Lower leg skin (tissue), 3 donors: ENCODE measurements around the gene CRTAP.

ENCODE experiments used
- CTCF ChIP-seq, 3 donors: fragments of 450-650 bp; IDR thresholded peaks; one replicate each; pipeline ENCODE4 v1.5.1; 2016; ENCODE audit warnings: antibody characterized with exemption in 3 of 3, mild to moderate bottlenecking in 3 of 3, moderate library complexity in 2 of 3
- POLR2A ChIP-seq, 2 donors: fragments of 450-650 bp; IDR thresholded peaks; one replicate each; pipeline ENCODE4 v1.6.1; 2016 to 2017; ENCODE audit warnings: antibody characterized with exemption in 2 of 2, mild to moderate bottlenecking in 1 of 2, moderate library complexity in 1 of 2

GRCh38 chr3:33088691-33089090 lies 25.1 kb upstream of the CRTAP start:
- TF ChIP-seq CTCF (IDR thresholded peaks at IDR 0.05) (no peak), POLR2A (IDR thresholded peaks at IDR 0.05) (no peak)
